Measurements from ENCODE around the gene ADCY10. TPM values are rescaled to one million over a fixed set of nuclear protein-coding genes. Genes with fewer than 3 reads are reported as not detected.

The ADCY10 gene
- total RNA-seq, 1 experiment from 2014 or later: 0.20 TPM

- no peaks in the 10 kb centered on the region for H3K9me3 Mint-ChIP-seq
- H3K36me3 Mint-ChIP-seq (ENCODE audit: insufficient read depth in 1 of 3, low read depth in 3 of 3): peaks cover 11 to 39% (median 27%) of the 10 kb centered on the region in 3 experiments; a peak in 6 of 7 replicates
- Histone ChIP-seq H4K20me1 (ENCODE audit: control insufficient read depth, insufficient read depth, insufficient read length) (no peaks in the 10 kb centered on the region), H3K4me1 (ENCODE audit: insufficient read depth, low read length) (no peaks in the 10 kb centered on the region), H3K79me2 (ENCODE audit: insufficient read depth, low read length) (peaks cover 5% of the 10 kb centered on the region; the same call in 1 of the 2 replicates), H2BK20ac (ENCODE audit: low read depth, low read length, poor library complexity, severe bottlenecking) (no peak overlapping the region), H3T11ph (ENCODE audit: low read length) (no peak overlapping the region), H3K9ac (ENCODE audit: extremely low read depth, insufficient read length, low read length) (no peak overlapping the region), H3K27ac (ENCODE audit: insufficient read length, low read depth, low read length) (no peak overlapping the region), H2BK15ac (ENCODE audit: low read depth, low read length) (no peak overlapping the region), H2AK5ac (ENCODE audit: insufficient read length, low read length) (no peak overlapping the region), H2BK120ac (ENCODE audit: low read depth, low read length, poor library complexity, severe bottlenecking) (no peak overlapping the region), H3K4me2 (ENCODE audit: insufficient read depth, insufficient read length, low read length) (no peak overlapping the region), H3K56ac (ENCODE audit: insufficient read length, low read depth, low read length) (no peak overlapping the region), H2BK5ac (ENCODE audit: insufficient read length, low read length) (no peak overlapping the region), H3K79me1 (ENCODE audit: insufficient read depth, low read depth, low read length, poor library complexity, severe bottlenecking) (peaks cover 2% of the 10 kb centered on the region), H3K27me3 (ENCODE audit: insufficient read depth, low read length) (no peaks in the 10 kb centered on the region), H4K91ac (ENCODE audit: insufficient read length, low read depth, low read length) (no peak overlapping the region), H3K14ac (ENCODE audit: insufficient read depth, low read length) (no peak overlapping the region), H3K9me3 (ENCODE audit: control insufficient read depth, low read depth, low read length) (no peaks in the 10 kb centered on the region), H4K5ac (ENCODE audit: insufficient read length, low read depth, low read length) (no peak overlapping the region), H3K18ac (ENCODE audit: insufficient read length, low read depth, low read length) (no peak overlapping the region), H2BK12ac (ENCODE audit: insufficient read length, low read depth, low read length) (no peak overlapping the region), H4K8ac (replicated peaks; ENCODE audit: insufficient read length, low read depth, low read length) (no peak overlapping the region), H2AFZ (ENCODE audit: low read length) (no peak overlapping the region), H3K23ac (ENCODE audit: insufficient read length, low read depth, low read length) (no peak overlapping the region), H3K23me2 (ENCODE audit: insufficient read length, low read depth, low read length, poor library complexity, severe bottlenecking) (no peaks in the 10 kb centered on the region), H3K4ac (ENCODE audit: low read depth, low read length) (no peak overlapping the region)
- no peak overlapping the region for H3K4me3 Mint-ChIP-seq
- WGBS (ENCODE audit: extremely low coverage, insufficient read length, low lambda C conversion rate): no CpG with 5 or more reads among the region's 3 CpGs
- no peak overlapping the region for H3K27ac Mint-ChIP-seq
- peaks cover 16% of the 10 kb centered on the region in 2 experiments for H3K4me1 Mint-ChIP-seq
- DNase-seq: no peak
- H3K27me3 Mint-ChIP-seq (ENCODE audit: low read depth): no peaks in the 10 kb centered on the region
- TF ChIP-seq CTCF (conservative IDR thresholded peaks at IDR 0.05): no peak
These were observed 35.9 kb upstream of the ADCY10 start for GRCh38 chr1:167949785-167950184.

Data from H9 (cell line).